Activated CD4-positive, alpha-beta memory T cell treated with anti-CD3 and anti-CD28 coated beads, Interleukin-2, amount 10 ng/mL, durations not matched to agents 7 days and 5 days (primary cell): ENCODE measurements around the gene MAZ. TPM values are rescaled to one million over a fixed set of nuclear protein-coding genes. Genes with fewer than 3 reads are reported as not detected.

ENCODE experiments used
- CTCF ChIA-PET: fragments of 350-600 bp; sonication (Branson Sonifier 250); formaldehyde crosslinking; loops from one replicate; lab custom pipeline; 2021; ENCODE audit warnings: antibody characterized with exemption, inconsistent platforms; lab: Charles Lee
- POLR2A ChIA-PET: fragments of 350-600 bp; sonication (Branson Sonifier 250); formaldehyde crosslinking; loops from one replicate; lab custom pipeline; 2021; ENCODE audit warnings: antibody characterized with exemption; lab: Charles Lee
- DNase-seq: peaks from one replicate; pipeline ENCODE4 v3.0.0-alpha.2; 2020
- H3K27ac Mint-ChIP-seq: one replicate; pipeline ENCODE4 v1.8.0; 2021; ENCODE audit warnings: mild to moderate bottlenecking, mixed read lengths
- H3K27me3 Mint-ChIP-seq: one replicate; pipeline ENCODE4 v1.8.0; 2021; ENCODE audit warnings: mixed read lengths
- H3K36me3 Mint-ChIP-seq: one replicate; pipeline ENCODE4 v1.8.0; 2021; ENCODE audit warnings: low read depth, mixed read lengths
- H3K4me1 Mint-ChIP-seq: one replicate; pipeline ENCODE4 v1.8.0; 2021; ENCODE audit warnings: mixed read lengths
- H3K4me3 Mint-ChIP-seq: one replicate; pipeline ENCODE4 v1.8.0; 2021; ENCODE audit warnings: mild to moderate bottlenecking, mixed read lengths
- H3K9me3 Mint-ChIP-seq: one replicate; pipeline ENCODE4 v1.8.0; 2021; ENCODE audit warnings: mixed read lengths
- total RNA-seq, 2 experiments: library from RNA; stranded (reverse); gene quantifications; one replicate each; pipeline ENCODE4 v1.2.3, GENCODE V29; 2021

Gene MAZ
- total RNA-seq, 2 experiments from 2014 or later: 365 to 376 TPM

- DNase-seq: peak; percentile 98
- Mint-ChIP-seq H3K4me3 (peak overlapping the region; percentile 87), H3K9me3 (no peaks in the 10 kb centered on the region), H3K27me3 (no peaks in the 10 kb centered on the region), H3K4me1 (peaks cover 47% of the 10 kb centered on the region), H3K27ac (peak overlapping the region; percentile 98), H3K36me3 (peaks cover 66% of the 10 kb centered on the region)
- CTCF ChIA-PET: interaction anchor here (0.5 to 3.7 kb wide), 6 partner anchors 10 to 227 kb away, joined by 3 to 22 read pairs (median 9); partner anchors contain the start of genes KIF22 and PAGR1
- POLR2A ChIA-PET: interaction anchor here (1.5 to 10.8 kb wide), 8 partner anchors 12 to 378 kb away, joined by 3 to 260 read pairs (median 20); partner anchors contain the start of genes C16orf54, CORO1A, KIF22 and MVP
These were observed 864 bp upstream of the MAZ start for GRCh38 chr16:29805232-29806098.

GRCh38 chr16:29806641-29807425 lies 504 bp downstream of the MAZ start:
- peaks cover 4% of the 10 kb centered on the region for H3K27me3 Mint-ChIP-seq
- peak; percentile 68 for DNase-seq
- POLR2A ChIA-PET: interaction anchor here (0.9 to 10.8 kb wide), 22 partner anchors 9 to 379 kb away, joined by 3 to 260 read pairs (median 8); partner anchors contain the start of genes ALDOA, C16orf54, CORO1A and DOC2A
- peaks cover 60% of the 10 kb centered on the region for H3K36me3 Mint-ChIP-seq
- CTCF ChIA-PET: interaction anchor here (1.0 to 3.7 kb wide), 8 partner anchors 11 to 246 kb away, joined by 3 to 71 read pairs (median 14); partner anchors contain the start of genes ASPHD1, KIF22, MVP and PAGR1
- H3K4me1 Mint-ChIP-seq: peaks cover 61% of the 10 kb centered on the region
- H3K9me3 Mint-ChIP-seq: no peaks in the 10 kb centered on the region
- peak overlapping the region; percentile 92 for H3K4me3 Mint-ChIP-seq
- peak overlapping the region; percentile 94 for H3K27ac Mint-ChIP-seq

- H3K36me3 Mint-ChIP-seq: peaks cover 55% of the 10 kb centered on the region
- POLR2A ChIA-PET: interaction anchor here (0.6 to 10.8 kb wide), 31 partner anchors 8 to 886 kb away, joined by 3 to 260 read pairs (median 4); partner anchors contain the start of genes ALDOA, C16orf54, DOC2A and HIRIP3
- H3K27me3 Mint-ChIP-seq: peaks cover 8% of the 10 kb centered on the region
- H3K4me1 Mint-ChIP-seq: peaks cover 67% of the 10 kb centered on the region
- peak overlapping the region; percentile 94 for H3K27ac Mint-ChIP-seq
- CTCF ChIA-PET: interaction anchor here (0.7 to 3.7 kb wide), 14 partner anchors 11 to 245 kb away, joined by 3 to 71 read pairs (median 4); partner anchors contain the start of genes ASPHD1, KIF22, MVP and PAGR1
- no peaks in the 10 kb centered on the region for H3K9me3 Mint-ChIP-seq
- H3K4me3 Mint-ChIP-seq: peak overlapping the region; percentile 92
- peak; percentile 93 for DNase-seq
These were observed 1.3 kb downstream of the MAZ start for GRCh38 chr16:29807426-29808218.

GRCh38 chr16:29808219-29808900 lies 2.0 kb downstream of the MAZ start:
- DNase-seq: peak; percentile 47
- H3K4me3 Mint-ChIP-seq: peak overlapping the region; percentile 92
- H3K9me3 Mint-ChIP-seq: no peaks in the 10 kb centered on the region
- ChIA-PET CTCF (interaction anchor here (0.7 to 3.7 kb wide), 15 partner anchors 10 to 245 kb away, joined by 3 to 71 read pairs (median 4); partner anchors contain the start of genes ASPHD1, CDIPT, KIF22 and MVP), POLR2A (interaction anchor here (0.6 to 10.8 kb wide), 29 partner anchors 9 to 885 kb away, joined by 3 to 260 read pairs (median 4); partner anchors contain the start of genes ALDOA, C16orf54, DOC2A and HIRIP3)
- peaks cover 11% of the 10 kb centered on the region for H3K27me3 Mint-ChIP-seq
- H3K36me3 Mint-ChIP-seq: peaks cover 51% of the 10 kb centered on the region
- peak overlapping the region; percentile 94 for H3K27ac Mint-ChIP-seq
- H3K4me1 Mint-ChIP-seq: peaks cover 65% of the 10 kb centered on the region

GRCh38 chr16:29809031-29809747 lies 2.9 kb downstream of the MAZ start:
- H3K27ac Mint-ChIP-seq: peak overlapping the region; percentile 94
- POLR2A ChIA-PET: interaction anchor here (0.7 to 10.8 kb wide), 13 partner anchors 8 to 256 kb away, joined by 3 to 260 read pairs (median 14); partner anchors contain the start of genes ALDOA, HIRIP3, INO80E and KCTD13

GRCh38 chr16:29809850-29810698 lies 3.7 kb downstream of the MAZ start:
- ChIA-PET POLR2A (interaction anchor here (0.7 to 7.5 kb wide), 3 partner anchors 11 to 109 kb away, joined by 3 to 86 read pairs (median 4); partner anchors contain the start of gene KIF22), CTCF (no interaction called here)
- Mint-ChIP-seq H3K27ac (peak overlapping the region; percentile 72), H3K9me3 (no peaks in the 10 kb centered on the region), H3K36me3 (peaks cover 38% of the 10 kb centered on the region), H3K4me3 (peak overlapping the region; percentile 83), H3K27me3 (peaks cover 11% of the 10 kb centered on the region), H3K4me1 (peaks cover 64% of the 10 kb centered on the region)
- DNase-seq: peak; percentile 55

More at GRCh38 chr16:29809031-29809747, 2.9 kb downstream of the MAZ start:
- Mint-ChIP-seq H3K9me3 (no peaks in the 10 kb centered on the region), H3K4me1 (peaks cover 62% of the 10 kb centered on the region), H3K36me3 (peaks cover 44% of the 10 kb centered on the region), H3K27me3 (peaks cover 11% of the 10 kb centered on the region), H3K4me3 (peak overlapping the region; percentile 92)
- no peak for DNase-seq
- CTCF ChIA-PET: interaction anchor here (0.9 to 3.7 kb wide), 8 partner anchors 9 to 118 kb away, joined by 3 to 71 read pairs (median 14); partner anchors contain the start of genes CDIPT, KIF22, MVP and PAGR1

GRCh38 chr16:29810699-29811169 lies 4.4 kb downstream of the MAZ start:
- CTCF ChIA-PET: no interaction called here
- DNase-seq: no peak
- H3K27me3 Mint-ChIP-seq: peaks cover 11% of the 10 kb centered on the region
- POLR2A ChIA-PET: interaction anchor here (1.0 to 1.8 kb wide), 5 partner anchors 10 to 65 kb away, joined by 3 to 12 read pairs (median 3); partner anchors contain the start of genes C16orf54 and KIF22
- H3K36me3 Mint-ChIP-seq: peaks cover 36% of the 10 kb centered on the region
- H3K27ac Mint-ChIP-seq: peak overlapping the region; percentile 66
- H3K4me3 Mint-ChIP-seq: peak overlapping the region; percentile 83
- no peaks in the 10 kb centered on the region for H3K9me3 Mint-ChIP-seq
- H3K4me1 Mint-ChIP-seq: peaks cover 66% of the 10 kb centered on the region

- H3K9me3 Mint-ChIP-seq: no peaks in the 10 kb centered on the region
- DNase-seq: peak; percentile 78
- peaks cover 68% of the 10 kb centered on the region for H3K4me1 Mint-ChIP-seq
- peaks cover 39% of the 10 kb centered on the region for H3K36me3 Mint-ChIP-seq
- peak overlapping the region; percentile 83 for H3K4me3 Mint-ChIP-seq
- peak overlapping the region; percentile 66 for H3K27ac Mint-ChIP-seq
- ChIA-PET CTCF (interaction anchor here (1.2 kb wide), 1 partner anchor 112 kb away, joined by 3 read pairs; no protein-coding TSS in a partner anchor), POLR2A (interaction anchor here (0.7 to 1.8 kb wide), 8 partner anchors 10 to 254 kb away, joined by 3 to 12 read pairs (median 3); partner anchors contain the start of genes ALDOA, C16orf54 and KIF22)
- H3K27me3 Mint-ChIP-seq: peaks cover 11% of the 10 kb centered on the region
These were observed 5.0 kb downstream of the MAZ start for GRCh38 chr16:29811170-29811895.
